ENCODE data around the gene MED26. TPM values are rescaled to one million over a fixed set of nuclear protein-coding genes. Genes with fewer than 3 reads are reported as not detected.
A peak's percentile ranks its signal among the peaks of the same experiment; 100 is the strongest.

Gene MED26
- total RNA-seq, 1 experiment from 2014 or later, result 15.6 TPM

- Histone ChIP-seq H3K9me3 (ENCODE audit: low read depth, low read length, poor library complexity, severe bottlenecking) (no peaks in the 10 kb centered on the region), H3K27me3 (replicated peaks; ENCODE audit: insufficient read depth, low read depth, low read length, poor library complexity) (no peaks in the 10 kb centered on the region), H3K4me1 (ENCODE audit: insufficient read depth, low read length, poor library complexity, severe bottlenecking) (peaks cover 6% of the 10 kb centered on the region), H3K27ac (ENCODE audit: low read depth, low read length, poor library complexity, severe bottlenecking) (no peak overlapping the region), H3K4me3 (ENCODE audit: low read depth, low read length, poor library complexity, severe bottlenecking) (no peak overlapping the region), H3K36me3 (ENCODE audit: insufficient read depth, low read length, poor library complexity, severe bottlenecking) (peaks cover 50% of the 10 kb centered on the region)
- intact Hi-C loops (cut with micrococcal nuclease; ENCODE audit: unreplicated experiment), result no loop called here
- ChIA-PET CTCF (no interaction called here), POLR2A (ENCODE audit: low non-redundant PET) (no interaction called here)
- no peak for DNase-seq (ENCODE audit: low spot score)
- BruUV-seq (replicated peaks), result no TSS peak
- TF ChIP-seq CTCF (conservative IDR thresholded peaks at IDR 0.05; ENCODE audit: low read depth, low read length) (no peak), EZH2 (IDR thresholded peaks at IDR 0.05; ENCODE audit: borderline replicate concordance, low read depth, low read length, poor library complexity, severe bottlenecking) (no peak)
Measured at GRCh38 chr19:16638666-16639065, 10.7 kb upstream of the MED26 start.

GRCh38 chr19:16637535-16637934 is 9.5 kb upstream of the MED26 start:
- peaks cover 49% of the 10 kb centered on the region for H3K36me3 ChIP-seq (ENCODE audit: insufficient read depth, low read length, poor library complexity, severe bottlenecking)
- POLR2A ChIA-PET (ENCODE audit: low non-redundant PET), result no interaction called here

GRCh38 chr19:16631465-16631864 is 3.5 kb upstream of the MED26 start:
- CTCF ChIA-PET, result no interaction called here
- Histone ChIP-seq H3K27ac (ENCODE audit: low read depth, low read length, poor library complexity, severe bottlenecking) (no peak overlapping the region), H3K9me3 (ENCODE audit: low read depth, low read length, poor library complexity, severe bottlenecking) (no peaks in the 10 kb centered on the region), H3K36me3 (ENCODE audit: insufficient read depth, low read length, poor library complexity, severe bottlenecking) (peaks cover 29% of the 10 kb centered on the region), H3K4me3 (ENCODE audit: low read depth, low read length, poor library complexity, severe bottlenecking) (no peak overlapping the region), H3K4me1 (ENCODE audit: insufficient read depth, low read length, poor library complexity, severe bottlenecking) (peaks cover 7% of the 10 kb centered on the region), H3K27me3 (replicated peaks; ENCODE audit: insufficient read depth, low read depth, low read length, poor library complexity) (no peaks in the 10 kb centered on the region)
- DNase-seq (ENCODE audit: low spot score), result no peak
- TF ChIP-seq CTCF (conservative IDR thresholded peaks at IDR 0.05; ENCODE audit: low read depth, low read length) (no peak), EZH2 (IDR thresholded peaks at IDR 0.05; ENCODE audit: borderline replicate concordance, low read depth, low read length, poor library complexity, severe bottlenecking) (no peak)
- POLR2A ChIA-PET (ENCODE audit: low non-redundant PET), result no interaction called here
- intact Hi-C loops (cut with micrococcal nuclease; ENCODE audit: unreplicated experiment), result no loop called here
- no TSS peak for BruUV-seq (replicated peaks)

More at GRCh38 chr19:16637535-16637934, 9.5 kb upstream of the MED26 start:
- Histone ChIP-seq H3K9me3 (ENCODE audit: low read depth, low read length, poor library complexity, severe bottlenecking) (no peaks in the 10 kb centered on the region), H3K27me3 (replicated peaks; ENCODE audit: insufficient read depth, low read depth, low read length, poor library complexity) (no peaks in the 10 kb centered on the region), H3K27ac (ENCODE audit: low read depth, low read length, poor library complexity, severe bottlenecking) (peak overlapping the region; percentile 53), H3K4me1 (ENCODE audit: insufficient read depth, low read length, poor library complexity, severe bottlenecking) (peaks cover 6% of the 10 kb centered on the region), H3K4me3 (ENCODE audit: low read depth, low read length, poor library complexity, severe bottlenecking) (no peak overlapping the region)
- BruUV-seq (replicated peaks), result no TSS peak
- CTCF ChIA-PET, result no interaction called here
- no peak for DNase-seq (ENCODE audit: low spot score)
- TF ChIP-seq CTCF (conservative IDR thresholded peaks at IDR 0.05; ENCODE audit: low read depth, low read length) (no peak), EZH2 (IDR thresholded peaks at IDR 0.05; ENCODE audit: borderline replicate concordance, low read depth, low read length, poor library complexity, severe bottlenecking) (no peak)
- intact Hi-C loops (cut with micrococcal nuclease; ENCODE audit: unreplicated experiment), result no loop called here

All from A673 (cell line).